HG03520 (cell line): Measurements from ENCODE around the gene ESRP2.
A peak's percentile ranks its signal among the peaks of the same experiment; 100 is the strongest.

Source experiments
- ATAC-seq: cut with Tn5 transposase; IDR thresholded peaks from one replicate; pipeline ENCODE4 v1.9.1; 2021; ENCODE audit warnings: mild to moderate bottlenecking, moderate library complexity; ENCODE audit not compliant: unreplicated experiment

Gene ESRP2

GRCh38 chr16:68264128-68265077 is 28.5 kb upstream of the ESRP2 start, which contains the start of gene SLC7A6:
Gene SLC7A6, plus strand, starts transcription at chr16:68264526. Its CDS starts 10,201 bp downstream, at chr16:68274727.
- peak; percentile 57 for ATAC-seq

GRCh38 chr16:68263559-68264127 is 27.7 kb upstream of the ESRP2 start:
- peak; percentile 1 for ATAC-seq

GRCh38 chr16:68259007-68259825 is 23.3 kb upstream of the ESRP2 start:
- ATAC-seq, result no peak

GRCh38 chr16:68257906-68258800 is 22.2 kb upstream of the ESRP2 start:
- no peak for ATAC-seq

GRCh38 chr16:68257251-68257905 is 21.5 kb upstream of the ESRP2 start:
- ATAC-seq, result no peak

- no peak for ATAC-seq
Observed at GRCh38 chr16:68255712-68256111, 19.8 kb upstream of the ESRP2 start.

- no peak for ATAC-seq
Observed at GRCh38 chr16:68253721-68254120, 17.8 kb upstream of the ESRP2 start.

- no peak for ATAC-seq
Observed at GRCh38 chr16:68252383-68252782, 16.5 kb upstream of the ESRP2 start.

GRCh38 chr16:68251832-68252231 is 15.9 kb upstream of the ESRP2 start:
- ATAC-seq, result no peak

GRCh38 chr16:68250951-68251350 is 15.0 kb upstream of the ESRP2 start:
- ATAC-seq, result no peak

- no peak for ATAC-seq
Observed at GRCh38 chr16:68249371-68249770, 13.4 kb upstream of the ESRP2 start.

- no peak for ATAC-seq
Observed at GRCh38 chr16:68247932-68248331, 12.0 kb upstream of the ESRP2 start.

- ATAC-seq, result no peak
Observed at GRCh38 chr16:68247400-68247799, 11.5 kb upstream of the ESRP2 start.

- ATAC-seq, result no peak
Observed at GRCh38 chr16:68246666-68247065, 10.7 kb upstream of the ESRP2 start.

GRCh38 chr16:68246121-68246520 is 10.2 kb upstream of the ESRP2 start:
- no peak for ATAC-seq

GRCh38 chr16:68244903-68245853 is 9.3 kb upstream of the ESRP2 start, which contains the start of gene PLA2G15:
Gene PLA2G15, plus strand, starts transcription at chr16:68245373. Its CDS starts 54 bp downstream, at chr16:68245427.
- ATAC-seq, result peak; percentile 85

GRCh38 chr16:68244481-68244902 is 8.6 kb upstream of the ESRP2 start:
- ATAC-seq, result no peak
